GM23338 (cell line): ENCODE measurements around the gene GLB1L. TPM values are rescaled to one million over a fixed set of nuclear protein-coding genes. Genes with fewer than 3 reads are reported as not detected.
A peak's percentile ranks its signal among the peaks of the same experiment; 100 is the strongest.

Source experiments
- ATAC-seq: fragments of 200-7000 bp; cut with Tn5 transposase; 3 replicates; pipeline ENCODE4 v1.9.1; 2020
- DNase-seq: peaks from one replicate; pipeline ENCODE4 v3.0.0-alpha.2; 2015; ENCODE audit warnings: low spot score
- H2AFZ ChIP-seq: fragments of 200-600 bp; sonication (generic); 2 replicates; pipeline ENCODE4 v1.8.0; 2016; ENCODE audit warnings: antibody characterized with exemption, mild to moderate bottlenecking, moderate library complexity
- H3F3A ChIP-seq: fragments of 200-600 bp; sonication (generic); replicated peaks from 2 replicates; pipeline ENCODE4 v1.8.0; 2017; ENCODE audit warnings: antibody characterized with exemption, mixed run types, low read depth
- H3K27ac ChIP-seq: fragments of 200-600 bp; sonication (generic); 2 replicates; pipeline ENCODE4 v1.6.1; 2016; ENCODE audit warnings: low read depth
- H3K27me3 ChIP-seq: fragments of 200-600 bp; sonication (generic); 2 replicates; pipeline ENCODE4 v1.8.0; 2016; ENCODE audit warnings: mild to moderate bottlenecking, mixed run types, moderate library complexity; ENCODE audit not compliant: insufficient read depth
- H3K36me3 ChIP-seq: fragments of 200-600 bp; sonication (generic); 2 replicates; pipeline ENCODE4 v1.8.0; 2016; ENCODE audit warnings: mild to moderate bottlenecking; ENCODE audit not compliant: insufficient read depth
- H3K4me1 ChIP-seq: fragments of 200-600 bp; sonication (generic); 2 replicates; pipeline ENCODE4 v1.8.0; 2016; ENCODE audit warnings: mild to moderate bottlenecking, moderate library complexity; ENCODE audit not compliant: insufficient read depth
- H3K4me2 ChIP-seq: fragments of 200-600 bp; sonication (generic); 2 replicates; pipeline ENCODE4 v1.7.1; 2017; ENCODE audit warnings: mixed run types
- H3K4me3 ChIP-seq: fragments of 200-600 bp; sonication (generic); 2 replicates; pipeline ENCODE4 v1.6.1; 2016; ENCODE audit warnings: mixed run types
- H3K79me2 ChIP-seq: fragments of 200-600 bp; sonication (generic); replicated peaks from 2 replicates; pipeline ENCODE4 v1.8.0; 2017; ENCODE audit warnings: mild to moderate bottlenecking; ENCODE audit not compliant: insufficient read depth
- H3K9me2 ChIP-seq: fragments of 200-600 bp; sonication (generic); 2 replicates; pipeline ENCODE4 v1.8.0; 2017; ENCODE audit not compliant: insufficient read depth
- H4K20me1 ChIP-seq: fragments of 200-600 bp; sonication (generic); replicated peaks from 2 replicates; pipeline ENCODE4 v1.8.0; 2017; ENCODE audit warnings: mild to moderate bottlenecking; ENCODE audit not compliant: insufficient read depth
- H3K27ac Mint-ChIP-seq: 2 replicates; pipeline ENCODE4 v1.8.0; 2020; ENCODE audit warnings: inconsistent platforms, mild to moderate bottlenecking, moderate library complexity, mixed read lengths
- H3K27me3 Mint-ChIP-seq: 3 replicates; pipeline ENCODE4 v1.8.0; 2022; ENCODE audit warnings: low read depth, mild to moderate bottlenecking, moderate library complexity, mixed read lengths, inconsistent platforms; ENCODE audit not compliant: insufficient read depth, poor library complexity
- H3K36me3 Mint-ChIP-seq: 3 replicates; pipeline ENCODE4 v1.8.0; 2021; ENCODE audit warnings: low read depth, mild to moderate bottlenecking, inconsistent platforms, moderate library complexity, mixed read lengths
- H3K4me1 Mint-ChIP-seq: 3 replicates; pipeline ENCODE4 v1.8.0; 2020; ENCODE audit warnings: mild to moderate bottlenecking, inconsistent platforms, mixed read lengths
- H3K4me3 Mint-ChIP-seq: 3 replicates; pipeline ENCODE4 v1.8.0; 2021; ENCODE audit warnings: moderate library complexity, mild to moderate bottlenecking, inconsistent platforms, mixed read lengths
- H3K9me3 Mint-ChIP-seq: 3 replicates; pipeline ENCODE4 v1.8.0; 2020; ENCODE audit warnings: moderate library complexity, mild to moderate bottlenecking, inconsistent platforms, mixed read lengths
- CREB1 ChIP-seq: fragments of 250-450 bp; sonication (Bioruptor Pico); IDR thresholded peaks from 2 replicates; pipeline ENCODE4 v1.5.0; 2020; ENCODE audit warnings: low read depth, mild to moderate bottlenecking, moderate library complexity
- EZH2 ChIP-seq: fragments of 200-600 bp; sonication (generic); IDR thresholded peaks from one replicate; pipeline ENCODE4 v1.8.0; 2017; ENCODE audit warnings: antibody characterized with exemption, mild to moderate bottlenecking, low read depth; ENCODE audit not compliant: unreplicated experiment
- EZH2phosphoT487 ChIP-seq: fragments of 200-600 bp; sonication (generic); IDR thresholded peaks from one replicate; pipeline ENCODE4 v1.8.1; 2018; ENCODE audit warnings: antibody characterized with exemption; ENCODE audit not compliant: unreplicated experiment
- JUNB ChIP-seq: IDR thresholded peaks from one replicate; pipeline ENCODE4 v1.6.1; 2016; ENCODE audit warnings: antibody characterized with exemption; ENCODE audit not compliant: unreplicated experiment
- NANOG ChIP-seq: IDR thresholded peaks from 2 replicates; pipeline ENCODE4 v1.6.1; 2016; ENCODE audit warnings: antibody characterized with exemption, borderline replicate concordance
- POLR2AphosphoS5 ChIP-seq: IDR thresholded peaks from 2 replicates; pipeline ENCODE4 v1.6.1; 2016; ENCODE audit warnings: antibody characterized with exemption, low read depth
- STAT1 ChIP-seq: IDR thresholded peaks from one replicate; pipeline ENCODE4 v1.6.1; 2016; ENCODE audit warnings: antibody characterized with exemption; ENCODE audit not compliant: unreplicated experiment
- ZNF114 ChIP-seq: fragments of 250-450 bp; sonication (Bioruptor Pico); IDR thresholded peaks from 2 replicates; pipeline ENCODE4 v1.5.0; 2020; ENCODE audit warnings: mild to moderate bottlenecking, moderate library complexity
- ZNF331 ChIP-seq: fragments of 250-450 bp; sonication (Bioruptor Pico); IDR thresholded peaks from 2 replicates; pipeline ENCODE4 v1.5.0; 2020; ENCODE audit warnings: low read depth, mild to moderate bottlenecking, moderate library complexity
- polyA plus RNA-seq: library from polyadenylated mRNA; unstranded; fragments of >200 nt; fragmentation: Nextera tagmentation; extraction: Ambion mirVana; gene quantifications from 2 replicates; pipeline ENCODE4 v1.2.1, GENCODE V29; 2016
- total RNA-seq: library from RNA; depleted of rRNA; stranded (reverse); fragments of >200 nt; shearing (Covaris generic); gene quantifications from 2 replicates; pipeline ENCODE4 v1.2.3, GENCODE V29; 2014
- TF ChIP-seq, protein P1 (sequence below): fragments of 250-450 bp; sonication (Bioruptor Pico); IDR thresholded peaks from 2 replicates; pipeline ENCODE4 v1.5.0; 2020; ENCODE audit warnings: mild to moderate bottlenecking, moderate library complexity
- TF ChIP-seq, protein P2 (sequence below): IDR thresholded peaks from 2 replicates; pipeline ENCODE4 v1.6.1; 2016; ENCODE audit warnings: antibody characterized with exemption
- TF ChIP-seq, protein P3 (sequence below): IDR thresholded peaks from one replicate; pipeline ENCODE4 v1.6.1; 2018; ENCODE audit warnings: antibody characterized with exemption; ENCODE audit not compliant: unreplicated experiment
- TF ChIP-seq, protein P4 (sequence below), 2 experiments: fragments of 200-600 bp in 1 of 2; sonication (generic) in 1 of 2; conservative IDR thresholded peaks; 2 replicates each; pipeline versions ENCODE4 v1.5.1 to v1.6.1; 2016 to 2017; ENCODE audit warnings: antibody characterized with exemption in 2 of 2, low read depth in 2 of 2, mild to moderate bottlenecking in 2 of 2, moderate library complexity in 1 of 2

GLB1L gene
- total and polyA plus RNA-seq, 2 experiments from 2014 or later, result 1.7 to 5.4 TPM

DNA sequence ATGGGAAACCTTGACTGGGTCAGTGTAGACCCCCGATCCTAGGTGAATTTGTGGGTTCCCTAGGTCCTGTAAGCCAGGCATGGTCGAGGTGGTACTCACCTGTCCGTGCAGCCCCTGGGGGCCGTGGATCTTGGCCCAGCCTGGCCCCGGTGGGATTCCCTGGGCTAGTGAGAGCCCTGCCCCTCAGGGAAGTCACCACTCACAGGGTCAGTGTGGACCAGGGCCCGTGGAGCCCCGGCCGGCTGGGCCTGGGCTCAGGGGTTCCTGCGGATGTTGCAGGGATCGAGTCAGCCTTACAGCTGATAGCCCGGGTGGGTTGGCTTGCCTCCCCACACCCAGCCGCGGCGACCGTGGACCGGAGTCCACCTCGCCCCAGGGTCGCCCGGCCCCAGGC lies 16.3 kb downstream of the GLB1L start:
- Mint-ChIP-seq H3K27me3 (peaks cover 10% of the 10 kb centered on the region), H3K36me3 (peaks cover 48% of the 10 kb centered on the region), H3K27ac (no peak overlapping the region), H3K4me1 (peaks cover 11% of the 10 kb centered on the region), H3K4me3 (peak overlapping the region; percentile 73), H3K9me3 (peaks cover 2% of the 10 kb centered on the region; the same call in 1 of the 3 replicates)
- Histone ChIP-seq H3F3A (peaks cover 7% of the 10 kb centered on the region), H3K4me1 (peaks cover 12% of the 10 kb centered on the region), H3K4me2 (peak overlapping the region; percentile 96), H3K36me3 (peaks cover 11% of the 10 kb centered on the region; the same call in 1 of the 2 replicates), H3K27ac (no peak overlapping the region), H3K4me3 (peak overlapping the region; percentile 76), H4K20me1 (peaks cover 3% of the 10 kb centered on the region), H3K27me3 (no peaks in the 10 kb centered on the region), H3K79me2 (peaks cover 21% of the 10 kb centered on the region), H3K9me2 (no peaks in the 10 kb centered on the region), H2AFZ (0 out of 2 replicates have a peak overlapping the region, but pooled peaks have one; percentile 53)
- ATAC-seq (peak; percentile 16), DNase-seq (no peak)
- TF ChIP-seq, protein P1, sequence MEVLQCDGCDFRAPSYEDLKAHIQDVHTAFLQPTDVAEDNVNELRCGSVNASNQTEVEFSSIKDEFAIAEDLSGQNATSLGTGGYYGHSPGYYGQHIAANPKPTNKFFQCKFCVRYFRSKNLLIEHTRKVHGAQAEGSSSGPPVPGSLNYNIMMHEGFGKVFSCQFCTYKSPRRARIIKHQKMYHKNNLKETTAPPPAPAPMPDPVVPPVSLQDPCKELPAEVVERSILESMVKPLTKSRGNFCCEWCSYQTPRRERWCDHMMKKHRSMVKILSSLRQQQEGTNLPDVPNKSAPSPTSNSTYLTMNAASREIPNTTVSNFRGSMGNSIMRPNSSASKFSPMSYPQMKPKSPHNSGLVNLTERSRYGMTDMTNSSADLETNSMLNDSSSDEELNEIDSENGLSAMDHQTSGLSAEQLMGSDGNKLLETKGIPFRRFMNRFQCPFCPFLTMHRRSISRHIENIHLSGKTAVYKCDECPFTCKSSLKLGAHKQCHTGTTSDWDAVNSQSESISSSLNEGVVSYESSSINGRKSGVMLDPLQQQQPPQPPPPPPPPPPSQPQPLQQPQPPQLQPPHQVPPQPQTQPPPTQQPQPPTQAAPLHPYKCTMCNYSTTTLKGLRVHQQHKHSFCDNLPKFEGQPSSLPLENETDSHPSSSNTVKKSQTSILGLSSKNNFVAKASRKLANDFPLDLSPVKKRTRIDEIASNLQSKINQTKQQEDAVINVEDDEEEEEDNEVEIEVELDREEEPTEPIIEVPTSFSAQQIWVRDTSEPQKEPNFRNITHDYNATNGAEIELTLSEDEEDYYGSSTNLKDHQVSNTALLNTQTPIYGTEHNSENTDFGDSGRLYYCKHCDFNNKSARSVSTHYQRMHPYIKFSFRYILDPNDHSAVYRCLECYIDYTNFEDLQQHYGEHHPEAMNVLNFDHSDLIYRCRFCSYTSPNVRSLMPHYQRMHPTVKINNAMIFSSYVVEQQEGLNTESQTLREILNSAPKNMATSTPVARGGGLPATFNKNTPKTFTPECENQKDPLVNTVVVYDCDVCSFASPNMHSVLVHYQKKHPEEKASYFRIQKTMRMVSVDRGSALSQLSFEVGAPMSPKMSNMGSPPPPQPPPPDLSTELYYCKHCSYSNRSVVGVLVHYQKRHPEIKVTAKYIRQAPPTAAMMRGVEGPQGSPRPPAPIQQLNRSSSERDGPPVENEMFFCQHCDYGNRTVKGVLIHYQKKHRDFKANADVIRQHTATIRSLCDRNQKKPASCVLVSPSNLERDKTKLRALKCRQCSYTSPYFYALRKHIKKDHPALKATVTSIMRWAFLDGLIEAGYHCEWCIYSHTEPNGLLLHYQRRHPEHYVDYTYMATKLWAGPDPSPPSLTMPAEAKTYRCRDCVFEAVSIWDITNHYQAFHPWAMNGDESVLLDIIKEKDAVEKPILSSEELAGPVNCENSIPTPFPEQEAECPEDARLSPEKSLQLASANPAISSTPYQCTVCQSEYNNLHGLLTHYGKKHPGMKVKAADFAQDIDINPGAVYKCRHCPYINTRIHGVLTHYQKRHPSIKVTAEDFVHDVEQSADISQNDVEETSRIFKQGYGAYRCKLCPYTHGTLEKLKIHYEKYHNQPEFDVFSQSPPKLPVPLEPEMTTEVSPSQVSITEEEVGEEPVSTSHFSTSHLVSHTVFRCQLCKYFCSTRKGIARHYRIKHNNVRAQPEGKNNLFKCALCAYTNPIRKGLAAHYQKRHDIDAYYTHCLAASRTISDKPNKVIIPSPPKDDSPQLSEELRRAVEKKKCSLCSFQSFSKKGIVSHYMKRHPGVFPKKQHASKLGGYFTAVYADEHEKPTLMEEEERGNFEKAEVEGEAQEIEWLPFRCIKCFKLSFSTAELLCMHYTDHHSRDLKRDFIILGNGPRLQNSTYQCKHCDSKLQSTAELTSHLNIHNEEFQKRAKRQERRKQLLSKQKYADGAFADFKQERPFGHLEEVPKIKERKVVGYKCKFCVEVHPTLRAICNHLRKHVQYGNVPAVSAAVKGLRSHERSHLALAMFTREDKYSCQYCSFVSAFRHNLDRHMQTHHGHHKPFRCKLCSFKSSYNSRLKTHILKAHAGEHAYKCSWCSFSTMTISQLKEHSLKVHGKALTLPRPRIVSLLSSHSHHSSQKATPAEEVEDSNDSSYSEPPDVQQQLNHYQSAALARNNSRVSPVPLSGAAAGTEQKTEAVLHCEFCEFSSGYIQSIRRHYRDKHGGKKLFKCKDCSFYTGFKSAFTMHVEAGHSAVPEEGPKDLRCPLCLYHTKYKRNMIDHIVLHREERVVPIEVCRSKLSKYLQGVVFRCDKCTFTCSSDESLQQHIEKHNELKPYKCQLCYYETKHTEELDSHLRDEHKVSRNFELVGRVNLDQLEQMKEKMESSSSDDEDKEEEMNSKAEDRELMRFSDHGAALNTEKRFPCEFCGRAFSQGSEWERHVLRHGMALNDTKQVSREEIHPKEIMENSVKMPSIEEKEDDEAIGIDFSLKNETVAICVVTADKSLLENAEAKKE, result no peak
- TF ChIP-seq, protein P2, sequence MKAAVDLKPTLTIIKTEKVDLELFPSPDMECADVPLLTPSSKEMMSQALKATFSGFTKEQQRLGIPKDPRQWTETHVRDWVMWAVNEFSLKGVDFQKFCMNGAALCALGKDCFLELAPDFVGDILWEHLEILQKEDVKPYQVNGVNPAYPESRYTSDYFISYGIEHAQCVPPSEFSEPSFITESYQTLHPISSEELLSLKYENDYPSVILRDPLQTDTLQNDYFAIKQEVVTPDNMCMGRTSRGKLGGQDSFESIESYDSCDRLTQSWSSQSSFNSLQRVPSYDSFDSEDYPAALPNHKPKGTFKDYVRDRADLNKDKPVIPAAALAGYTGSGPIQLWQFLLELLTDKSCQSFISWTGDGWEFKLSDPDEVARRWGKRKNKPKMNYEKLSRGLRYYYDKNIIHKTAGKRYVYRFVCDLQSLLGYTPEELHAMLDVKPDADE, result no peak
- TF ChIP-seq ZNF114 (CRISPR knock-in tag) (no peak), EZH2 (no peak), EZH2phosphoT487 (no peak), CREB1 (CRISPR knock-in tag) (no peak), ZNF331 (CRISPR knock-in tag) (no peak), STAT1 (no peak), NANOG (no peak), JUNB (no peak), POLR2AphosphoS5 (no peak)
- TF ChIP-seq, protein P3, sequence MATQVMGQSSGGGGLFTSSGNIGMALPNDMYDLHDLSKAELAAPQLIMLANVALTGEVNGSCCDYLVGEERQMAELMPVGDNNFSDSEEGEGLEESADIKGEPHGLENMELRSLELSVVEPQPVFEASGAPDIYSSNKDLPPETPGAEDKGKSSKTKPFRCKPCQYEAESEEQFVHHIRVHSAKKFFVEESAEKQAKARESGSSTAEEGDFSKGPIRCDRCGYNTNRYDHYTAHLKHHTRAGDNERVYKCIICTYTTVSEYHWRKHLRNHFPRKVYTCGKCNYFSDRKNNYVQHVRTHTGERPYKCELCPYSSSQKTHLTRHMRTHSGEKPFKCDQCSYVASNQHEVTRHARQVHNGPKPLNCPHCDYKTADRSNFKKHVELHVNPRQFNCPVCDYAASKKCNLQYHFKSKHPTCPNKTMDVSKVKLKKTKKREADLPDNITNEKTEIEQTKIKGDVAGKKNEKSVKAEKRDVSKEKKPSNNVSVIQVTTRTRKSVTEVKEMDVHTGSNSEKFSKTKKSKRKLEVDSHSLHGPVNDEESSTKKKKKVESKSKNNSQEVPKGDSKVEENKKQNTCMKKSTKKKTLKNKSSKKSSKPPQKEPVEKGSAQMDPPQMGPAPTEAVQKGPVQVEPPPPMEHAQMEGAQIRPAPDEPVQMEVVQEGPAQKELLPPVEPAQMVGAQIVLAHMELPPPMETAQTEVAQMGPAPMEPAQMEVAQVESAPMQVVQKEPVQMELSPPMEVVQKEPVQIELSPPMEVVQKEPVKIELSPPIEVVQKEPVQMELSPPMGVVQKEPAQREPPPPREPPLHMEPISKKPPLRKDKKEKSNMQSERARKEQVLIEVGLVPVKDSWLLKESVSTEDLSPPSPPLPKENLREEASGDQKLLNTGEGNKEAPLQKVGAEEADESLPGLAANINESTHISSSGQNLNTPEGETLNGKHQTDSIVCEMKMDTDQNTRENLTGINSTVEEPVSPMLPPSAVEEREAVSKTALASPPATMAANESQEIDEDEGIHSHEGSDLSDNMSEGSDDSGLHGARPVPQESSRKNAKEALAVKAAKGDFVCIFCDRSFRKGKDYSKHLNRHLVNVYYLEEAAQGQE, result no peak
- TF ChIP-seq, protein P4, sequence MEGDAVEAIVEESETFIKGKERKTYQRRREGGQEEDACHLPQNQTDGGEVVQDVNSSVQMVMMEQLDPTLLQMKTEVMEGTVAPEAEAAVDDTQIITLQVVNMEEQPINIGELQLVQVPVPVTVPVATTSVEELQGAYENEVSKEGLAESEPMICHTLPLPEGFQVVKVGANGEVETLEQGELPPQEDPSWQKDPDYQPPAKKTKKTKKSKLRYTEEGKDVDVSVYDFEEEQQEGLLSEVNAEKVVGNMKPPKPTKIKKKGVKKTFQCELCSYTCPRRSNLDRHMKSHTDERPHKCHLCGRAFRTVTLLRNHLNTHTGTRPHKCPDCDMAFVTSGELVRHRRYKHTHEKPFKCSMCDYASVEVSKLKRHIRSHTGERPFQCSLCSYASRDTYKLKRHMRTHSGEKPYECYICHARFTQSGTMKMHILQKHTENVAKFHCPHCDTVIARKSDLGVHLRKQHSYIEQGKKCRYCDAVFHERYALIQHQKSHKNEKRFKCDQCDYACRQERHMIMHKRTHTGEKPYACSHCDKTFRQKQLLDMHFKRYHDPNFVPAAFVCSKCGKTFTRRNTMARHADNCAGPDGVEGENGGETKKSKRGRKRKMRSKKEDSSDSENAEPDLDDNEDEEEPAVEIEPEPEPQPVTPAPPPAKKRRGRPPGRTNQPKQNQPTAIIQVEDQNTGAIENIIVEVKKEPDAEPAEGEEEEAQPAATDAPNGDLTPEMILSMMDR (conservative IDR thresholded peaks at IDR 0.05; ENCODE audit: low read depth in 2 of 2), result no peak
